ENCODE data around the gene MIDN. TPM values are rescaled to one million over a fixed set of nuclear protein-coding genes. Genes with fewer than 3 reads are reported as not detected.

The MIDN gene
- total and polyA plus RNA-seq, 2 donors (not counting 3 experiments of a cell fraction or from before 2014, with no cell fraction given): 20.0 to 85.9 TPM

GRCh38 chr19:1224047-1224825 is 24.1 kb upstream of the MIDN start:
- Histone ChIP-seq H3K79me2 (ENCODE audit: control insufficient read depth, insufficient read depth, low read length) (no peaks in the 10 kb centered on the region), H3K9me3 (replicated peaks; ENCODE audit: control insufficient read depth, insufficient read depth, low read length) (no peaks in the 10 kb centered on the region), H3K27me3 (ENCODE audit: control insufficient read depth in 2 of 2, insufficient read depth in 2 of 2, low read length in 2 of 2) (no peaks in the 10 kb centered on the region), H3K9me1 (replicated peaks; ENCODE audit: control insufficient read depth, extremely low read depth, insufficient read depth, low read length) (no peaks in the 10 kb centered on the region), H3K36me3 (ENCODE audit: control insufficient read depth in 2 of 2, extremely low read depth in 1 of 2, insufficient read depth in 2 of 2, low read length in 2 of 2) (peaks cover 5 to 20% of the 10 kb centered on the region in 2 experiments), H4K20me1 (replicated peaks; ENCODE audit: control insufficient read depth, extremely low read depth, insufficient read depth, low read length) (no peaks in the 10 kb centered on the region), H3K27ac (ENCODE audit: insufficient read depth, low read depth, low read length) (no peak overlapping the region), H3K4me2 (ENCODE audit: insufficient read depth, low read length) (no peak overlapping the region), H3K4me3 (replicated peaks in 1 of 3; ENCODE audit: insufficient read depth in 1 of 3, low read depth in 1 of 3, low read length in 3 of 3) (no peak overlapping the region), H3K4me1 (ENCODE audit: control insufficient read depth, extremely low read depth, insufficient read depth, low read length) (no peaks in the 10 kb centered on the region), H2AFZ (ENCODE audit: low read depth, low read length) (no peak overlapping the region), H3K9ac (replicated peaks; ENCODE audit: extremely low read depth, insufficient read depth, low read length) (no peak overlapping the region)
- dilution Hi-C loops (cut with MboI; ENCODE audit: extremely low pct_ligation_motif_present, low sequenced_read_pairs): no loop called here
- BruUV-seq (replicated peaks): no TSS peak
- no peak for FAIRE-seq
- ChIA-PET CTCF (interaction anchor here (1.9 to 2.5 kb wide), 3 partner anchors 8 to 20 kb away, joined by 7 to 14 read pairs (median 9); no protein-coding TSS in a partner anchor), POLR2A (no interaction called here)
- TF ChIP-seq EZH2 (IDR thresholded peaks at IDR 0.05; ENCODE audit: borderline replicate concordance, low read depth, low read length, severe bottlenecking) (no peak), JUN (IDR thresholded peaks at IDR 0.05; ENCODE audit: borderline replicate concordance, insufficient read depth, insufficient read length, low read depth) (no peak), POLR2AphosphoS5 (IDR thresholded peaks at IDR 0.05; ENCODE audit: insufficient read depth, low read depth, low read length) (no peak), CTCF (IDR thresholded peaks at IDR 0.05; ENCODE audit: extremely low read depth in 1 of 2, insufficient read depth in 1 of 2, low read depth in 1 of 2, low read length in 2 of 2) (no peak), MYC (IDR thresholded peaks at IDR 0.05; ENCODE audit: low read depth, low read length) (no peak), FOS (IDR thresholded peaks at IDR 0.05; ENCODE audit: borderline replicate concordance, insufficient read depth, low read length) (no peak), GATA2 (IDR thresholded peaks at IDR 0.05; ENCODE audit: insufficient read depth, insufficient read length, low read depth, low read length) (no peak), MAX (IDR thresholded peaks at IDR 0.05; ENCODE audit: insufficient read depth, insufficient read length) (no peak), POLR2A (IDR thresholded peaks at IDR 0.05; ENCODE audit: low read depth, low read length) (no peak)
- no peak for DNase-seq (ENCODE audit: low read depth, low spot score)
- intact Hi-C loops (cut with micrococcal nuclease): no loop called here

Measured in endothelial cell of umbilical vein (primary cell).